Stimulated activated CD8-positive, alpha-beta memory T cell treated with anti-CD3 and anti-CD28 coated beads, Interleukin-12 subunit alpha, Interleukin-12 subunit beta, amount 100 ng/mL, for 24 hours (primary cell): Measurements from ENCODE around the gene SLC2A3.
"Not testable (repeated sequence)": the region's sequence is repeated elsewhere in the genome, so short reads cannot be mapped to it uniquely, and the experiment has no call there.

Experiments used
- DNase-seq: peaks from one replicate; pipeline ENCODE4 v3.0.0-alpha.2; 2020; ENCODE audit errors: extremely low read depth

SLC2A3 gene

GRCh38 chr12:7951671-7952070, 15.7 kb upstream of the SLC2A3 start:
- no peak for DNase-seq

GRCh38 chr12:7950230-7950943, 14.4 kb upstream of the SLC2A3 start:
- not testable (repeated sequence) for DNase-seq

GRCh38 chr12:7948589-7949260, 12.7 kb upstream of the SLC2A3 start:
- DNase-seq = no peak

- no peak for DNase-seq
Measured at GRCh38 chr12:7947011-7947410, 11.0 kb upstream of the SLC2A3 start.

- DNase-seq = not testable (repeated sequence)
Measured at GRCh38 chr12:7944760-7945159, 8.8 kb upstream of the SLC2A3 start.

- DNase-seq = no peak
Measured at GRCh38 chr12:7940906-7941305, 4.9 kb upstream of the SLC2A3 start.

- DNase-seq = no peak
Measured at GRCh38 chr12:7937833-7938506, 2.0 kb upstream of the SLC2A3 start.

- no peak for DNase-seq
Measured at GRCh38 chr12:7934889-7935492, 996 bp downstream of the SLC2A3 start.

- no peak for DNase-seq
Measured at GRCh38 chr12:7934091-7934888, 1.7 kb downstream of the SLC2A3 start.

GRCh38 chr12:7933255-7933726, 2.7 kb downstream of the SLC2A3 start:
- DNase-seq = peak; percentile 51

GRCh38 chr12:7932599-7933240, 3.3 kb downstream of the SLC2A3 start:
- not testable (repeated sequence) for DNase-seq

GRCh38 chr12:7929083-7929792, 6.7 kb downstream of the SLC2A3 start:
- DNase-seq = no peak

GRCh38 chr12:7927470-7927869, 8.5 kb downstream of the SLC2A3 start:
- DNase-seq = no peak

- DNase-seq = not testable (repeated sequence)
Measured at GRCh38 chr12:7926068-7926666, 9.8 kb downstream of the SLC2A3 start.

- DNase-seq = no peak
Measured at GRCh38 chr12:7923241-7924236, 12.4 kb downstream of the SLC2A3 start.

GRCh38 chr12:7921181-7921580, 14.8 kb downstream of the SLC2A3 start:
- DNase-seq = not testable (repeated sequence)

- DNase-seq = not testable (repeated sequence)
Measured at GRCh38 chr12:7918268-7918590, 17.8 kb downstream of the SLC2A3 start.

- DNase-seq = no peak
Measured at GRCh38 chr12:7917392-7918267, 18.4 kb downstream of the SLC2A3 start.
